ENCODE data around the gene HEATR5B. TPM values are rescaled to one million over a fixed set of nuclear protein-coding genes. Genes with fewer than 3 reads are reported as not detected.

Gene HEATR5B
- total and polyA plus RNA-seq, 2 donors (not counting 1 experiment from before 2014, with no cell fraction given), result 15.7 to 22.0 TPM

DNA sequence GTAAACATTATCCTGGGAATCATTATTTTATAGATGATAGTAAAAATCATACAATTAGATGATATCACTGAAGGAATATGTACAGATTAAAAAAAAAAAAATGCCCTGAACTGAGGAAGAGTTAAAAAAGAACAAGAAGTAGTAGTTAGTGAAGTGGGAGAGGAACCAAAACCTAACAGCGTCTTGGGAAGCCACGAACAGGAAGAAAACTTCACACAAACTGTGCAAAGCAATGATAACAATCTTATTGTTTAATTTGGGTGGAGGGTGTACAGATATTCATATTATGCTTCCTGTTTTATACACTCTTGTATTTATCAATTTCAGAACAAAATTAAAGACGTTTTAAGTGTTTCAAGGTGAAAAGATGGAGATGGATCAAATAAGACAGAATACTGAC lies 3.5 kb downstream of the HEATR5B start:
- H3K79me2 ChIP-seq (ENCODE audit: control insufficient read depth, insufficient read depth, low read length), result peaks cover 12% of the 10 kb centered on the region
- TF ChIP-seq, protein P1, sequence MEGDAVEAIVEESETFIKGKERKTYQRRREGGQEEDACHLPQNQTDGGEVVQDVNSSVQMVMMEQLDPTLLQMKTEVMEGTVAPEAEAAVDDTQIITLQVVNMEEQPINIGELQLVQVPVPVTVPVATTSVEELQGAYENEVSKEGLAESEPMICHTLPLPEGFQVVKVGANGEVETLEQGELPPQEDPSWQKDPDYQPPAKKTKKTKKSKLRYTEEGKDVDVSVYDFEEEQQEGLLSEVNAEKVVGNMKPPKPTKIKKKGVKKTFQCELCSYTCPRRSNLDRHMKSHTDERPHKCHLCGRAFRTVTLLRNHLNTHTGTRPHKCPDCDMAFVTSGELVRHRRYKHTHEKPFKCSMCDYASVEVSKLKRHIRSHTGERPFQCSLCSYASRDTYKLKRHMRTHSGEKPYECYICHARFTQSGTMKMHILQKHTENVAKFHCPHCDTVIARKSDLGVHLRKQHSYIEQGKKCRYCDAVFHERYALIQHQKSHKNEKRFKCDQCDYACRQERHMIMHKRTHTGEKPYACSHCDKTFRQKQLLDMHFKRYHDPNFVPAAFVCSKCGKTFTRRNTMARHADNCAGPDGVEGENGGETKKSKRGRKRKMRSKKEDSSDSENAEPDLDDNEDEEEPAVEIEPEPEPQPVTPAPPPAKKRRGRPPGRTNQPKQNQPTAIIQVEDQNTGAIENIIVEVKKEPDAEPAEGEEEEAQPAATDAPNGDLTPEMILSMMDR (conservative IDR thresholded peaks at IDR 0.05 in 1 of 2, IDR thresholded peaks at IDR 0.05 in 1 of 2; ENCODE audit: low read depth in 1 of 2, low read length in 2 of 2), result no peak
- no peak for TF ChIP-seq EZH2 (IDR thresholded peaks at IDR 0.05; ENCODE audit: low read length, missing control alignments)
- H4K20me1 ChIP-seq (ENCODE audit: control insufficient read depth, extremely low read depth, insufficient read depth, low read length), result no peaks in the 10 kb centered on the region
- H3K9me3 ChIP-seq (ENCODE audit: control insufficient read depth, insufficient read depth, low read depth, low read length), result no peaks in the 10 kb centered on the region
- H2AFZ ChIP-seq (ENCODE audit: low read length), result no peak overlapping the region
- H3K4me1 ChIP-seq (ENCODE audit: control insufficient read depth, extremely low read depth, insufficient read depth, low read length), result peaks cover 10% of the 10 kb centered on the region
- H3K9ac ChIP-seq (ENCODE audit: insufficient read depth, low read length), result no peak overlapping the region
- no peak for DNase-seq (ENCODE audit: low read depth in 2 of 2)
- H3K4me3 ChIP-seq (replicated peaks in 1 of 4; ENCODE audit: control extremely low read depth in 1 of 4, insufficient read depth in 1 of 4, low read depth in 3 of 4, low read length in 4 of 4), result no peak overlapping the region
- no peak overlapping the region for H3K4me2 ChIP-seq (ENCODE audit: extremely low read depth, insufficient read depth, low read length)
- H3K27me3 ChIP-seq (ENCODE audit: control insufficient read depth, insufficient read depth, low read length), result no peaks in the 10 kb centered on the region
- no peak overlapping the region for H3K27ac ChIP-seq (ENCODE audit: insufficient read depth, low read length)
- peaks cover 4% of the 10 kb centered on the region for H3K36me3 ChIP-seq (ENCODE audit: control insufficient read depth, insufficient read depth, low read length)

DNA sequence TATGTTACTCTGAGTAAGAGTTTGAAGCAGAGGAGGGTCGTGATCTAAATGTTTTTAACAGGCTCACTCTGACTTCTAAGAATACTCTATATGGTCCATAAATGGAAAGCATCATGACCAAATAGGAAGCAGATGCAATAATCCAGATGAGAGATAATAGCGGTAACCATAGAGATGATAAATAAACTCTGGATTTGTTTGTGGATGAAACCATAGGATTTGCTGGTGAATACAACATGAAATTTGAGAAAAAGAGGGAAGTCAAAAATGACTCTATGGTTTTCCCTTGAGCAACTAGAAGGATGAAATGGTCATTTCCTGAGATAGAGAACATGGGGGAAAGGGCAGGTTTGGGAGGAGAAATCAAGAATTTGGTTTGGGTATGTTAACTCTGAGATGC lies 3.9 kb downstream of the HEATR5B start:
- TF ChIP-seq, protein P1 (conservative IDR thresholded peaks at IDR 0.05 in 1 of 2, IDR thresholded peaks at IDR 0.05 in 1 of 2; ENCODE audit: low read depth in 1 of 2, low read length in 2 of 2), result no peak
- TF ChIP-seq EZH2 (IDR thresholded peaks at IDR 0.05; ENCODE audit: low read length, missing control alignments), result no peak
- Histone ChIP-seq H3K9me3 (ENCODE audit: control insufficient read depth, insufficient read depth, low read depth, low read length) (no peaks in the 10 kb centered on the region), H3K36me3 (ENCODE audit: control insufficient read depth, insufficient read depth, low read length) (peaks cover 4% of the 10 kb centered on the region), H3K4me3 (replicated peaks in 1 of 4; ENCODE audit: control extremely low read depth in 1 of 4, insufficient read depth in 1 of 4, low read depth in 3 of 4, low read length in 4 of 4) (no peak overlapping the region), H3K27ac (ENCODE audit: insufficient read depth, low read length) (no peak overlapping the region), H3K4me2 (ENCODE audit: extremely low read depth, insufficient read depth, low read length) (no peak overlapping the region), H3K79me2 (ENCODE audit: control insufficient read depth, insufficient read depth, low read length) (peaks cover 12% of the 10 kb centered on the region), H3K27me3 (ENCODE audit: control insufficient read depth, insufficient read depth, low read length) (no peaks in the 10 kb centered on the region), H3K9ac (ENCODE audit: insufficient read depth, low read length) (no peak overlapping the region), H4K20me1 (ENCODE audit: control insufficient read depth, extremely low read depth, insufficient read depth, low read length) (no peaks in the 10 kb centered on the region), H2AFZ (ENCODE audit: low read length) (no peak overlapping the region), H3K4me1 (ENCODE audit: control insufficient read depth, extremely low read depth, insufficient read depth, low read length) (peaks cover 8% of the 10 kb centered on the region)
- no peak for DNase-seq (ENCODE audit: low read depth in 2 of 2)

DNA sequence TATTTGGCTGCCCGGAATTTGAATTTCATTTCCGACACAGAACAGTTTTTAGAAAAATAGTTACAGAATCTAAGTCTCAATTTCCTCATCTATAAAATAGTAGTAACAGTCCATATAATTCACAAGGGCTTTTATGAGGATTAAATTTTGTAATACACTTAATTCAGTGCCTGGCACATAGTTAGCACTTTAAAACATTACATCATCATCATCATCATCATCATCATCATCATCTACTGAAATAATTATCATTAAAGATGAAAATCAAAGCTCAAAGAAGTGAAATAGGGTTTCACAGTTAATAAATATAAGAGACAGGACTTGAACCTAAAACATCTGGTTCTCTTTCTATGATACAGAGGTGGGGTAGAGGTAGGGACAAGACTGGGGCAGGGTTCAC lies 13.2 kb downstream of the HEATR5B start:
- Histone ChIP-seq H4K20me1 (ENCODE audit: control insufficient read depth, extremely low read depth, insufficient read depth, low read length) (no peaks in the 10 kb centered on the region), H3K4me1 (ENCODE audit: control insufficient read depth, extremely low read depth, insufficient read depth, low read length) (no peaks in the 10 kb centered on the region), H3K27ac (ENCODE audit: insufficient read depth, low read length) (no peak overlapping the region), H2AFZ (ENCODE audit: low read length) (no peak overlapping the region), H3K27me3 (ENCODE audit: control insufficient read depth, insufficient read depth, low read length) (no peaks in the 10 kb centered on the region), H3K79me2 (ENCODE audit: control insufficient read depth, insufficient read depth, low read length) (no peaks in the 10 kb centered on the region), H3K4me2 (ENCODE audit: extremely low read depth, insufficient read depth, low read length) (no peak overlapping the region), H3K9ac (ENCODE audit: insufficient read depth, low read length) (no peak overlapping the region), H3K9me3 (ENCODE audit: control insufficient read depth, insufficient read depth, low read depth, low read length) (no peaks in the 10 kb centered on the region), H3K36me3 (ENCODE audit: control insufficient read depth, insufficient read depth, low read length) (peaks cover 2% of the 10 kb centered on the region), H3K4me3 (replicated peaks in 1 of 4; ENCODE audit: control extremely low read depth in 1 of 4, insufficient read depth in 1 of 4, low read depth in 3 of 4, low read length in 4 of 4) (no peak overlapping the region)
- DNase-seq (ENCODE audit: low read depth in 2 of 2), result no peak
- no peak for TF ChIP-seq EZH2 (IDR thresholded peaks at IDR 0.05; ENCODE audit: low read length, missing control alignments)
- TF ChIP-seq, protein P1 (conservative IDR thresholded peaks at IDR 0.05 in 1 of 2, IDR thresholded peaks at IDR 0.05 in 1 of 2; ENCODE audit: low read depth in 1 of 2, low read length in 2 of 2), result no peak
